ENCODE data around the gene GRIK4. TPM values are rescaled to one million over a fixed set of nuclear protein-coding genes. Genes with fewer than 3 reads are reported as not detected.

The GRIK4 gene
- total RNA-seq, 1 experiment from 2014 or later: not detected

DNA sequence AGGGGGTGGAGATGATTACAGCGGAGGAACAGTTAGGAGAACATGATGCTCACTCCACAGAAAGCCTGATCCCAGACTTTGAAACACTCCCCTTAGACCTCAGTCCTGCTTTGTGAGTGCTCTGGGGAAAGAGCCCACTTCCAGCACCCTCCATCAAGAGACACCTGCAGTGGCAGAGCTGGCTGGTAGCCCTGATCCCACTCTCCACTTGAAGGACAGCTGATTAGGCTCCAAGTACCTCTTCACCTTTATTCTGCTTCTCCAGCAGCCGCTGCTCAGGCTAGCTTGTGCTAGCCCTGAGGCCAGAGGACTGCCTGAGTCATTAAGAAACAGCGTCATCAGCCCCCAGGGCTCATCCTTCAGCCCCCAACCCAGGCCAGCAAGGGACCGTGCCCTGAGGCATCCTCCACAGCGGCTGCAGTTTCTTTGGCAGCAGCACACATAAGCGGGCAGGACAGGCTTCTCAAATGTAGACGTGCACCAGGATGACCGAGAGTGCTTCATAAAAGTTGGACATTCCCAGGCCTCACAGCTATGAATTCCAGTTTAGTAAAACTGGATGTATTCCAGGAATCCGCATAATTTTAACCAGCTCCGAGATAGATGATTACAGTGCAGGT lies 366.3 kb downstream of the GRIK4 start:
- Histone ChIP-seq H3K9me3 (ENCODE audit: low read length) (no peaks in the 10 kb centered on the region), H3K9me2 (replicated peaks; ENCODE audit: insufficient read depth, low read length) (no peaks in the 10 kb centered on the region), H3K27me3 (ENCODE audit: low read length) (no peaks in the 10 kb centered on the region), H3K4me2 (ENCODE audit: low read depth, low read length, poor library complexity, severe bottlenecking) (no peak overlapping the region), H3K9ac (ENCODE audit: low read length) (no peak overlapping the region), H3K27ac (ENCODE audit: low read length) (no peak overlapping the region), H3K4me1 (ENCODE audit: low read length) (no peaks in the 10 kb centered on the region), H3K79me2 (ENCODE audit: low read length) (no peaks in the 10 kb centered on the region), H3K4me3 (ENCODE audit: low read length) (no peak overlapping the region), H3K36me3 (ENCODE audit: insufficient read depth, low read length) (no peaks in the 10 kb centered on the region), H4K20me1 (ENCODE audit: insufficient read depth, low read depth, low read length) (no peaks in the 10 kb centered on the region), H2AFZ (ENCODE audit: low read length) (no peak overlapping the region)
- no peak for DNase-seq

GRCh38 chr11:120878781-120879180 lies 367.2 kb downstream of the GRIK4 start:
- H3K9me3 ChIP-seq (ENCODE audit: low read length): no peaks in the 10 kb centered on the region
- H3K27me3 ChIP-seq (ENCODE audit: low read length): no peaks in the 10 kb centered on the region
- H4K20me1 ChIP-seq (ENCODE audit: insufficient read depth, low read depth, low read length): no peaks in the 10 kb centered on the region
- DNase-seq: no peak
- H3K9me2 ChIP-seq (replicated peaks; ENCODE audit: insufficient read depth, low read length): no peaks in the 10 kb centered on the region
- no peak overlapping the region for H3K4me3 ChIP-seq (ENCODE audit: low read length)
- no peaks in the 10 kb centered on the region for H3K4me1 ChIP-seq (ENCODE audit: low read length)
- H3K27ac ChIP-seq (ENCODE audit: low read length): no peak overlapping the region
- H3K79me2 ChIP-seq (ENCODE audit: low read length): no peaks in the 10 kb centered on the region
- H2AFZ ChIP-seq (ENCODE audit: low read length): no peak overlapping the region
- H3K9ac ChIP-seq (ENCODE audit: low read length): no peak overlapping the region
- no peaks in the 10 kb centered on the region for H3K36me3 ChIP-seq (ENCODE audit: insufficient read depth, low read length)
- H3K4me2 ChIP-seq (ENCODE audit: low read depth, low read length, poor library complexity, severe bottlenecking): no peak overlapping the region

GRCh38 chr11:120880498-120881175 lies 369.1 kb downstream of the GRIK4 start:
- H3K4me1 ChIP-seq (ENCODE audit: low read length): no peaks in the 10 kb centered on the region
- no peak overlapping the region for H3K4me3 ChIP-seq (ENCODE audit: low read length)
- H3K79me2 ChIP-seq (ENCODE audit: low read length): no peaks in the 10 kb centered on the region
- no peaks in the 10 kb centered on the region for H3K27me3 ChIP-seq (ENCODE audit: low read length)
- H4K20me1 ChIP-seq (ENCODE audit: insufficient read depth, low read depth, low read length): no peaks in the 10 kb centered on the region
- H3K27ac ChIP-seq (ENCODE audit: low read length): no peak overlapping the region
- H3K9me3 ChIP-seq (ENCODE audit: low read length): no peaks in the 10 kb centered on the region
- H3K36me3 ChIP-seq (ENCODE audit: insufficient read depth, low read length): no peaks in the 10 kb centered on the region
- no peak for DNase-seq
- H3K9me2 ChIP-seq (replicated peaks; ENCODE audit: insufficient read depth, low read length): no peaks in the 10 kb centered on the region
- H3K9ac ChIP-seq (ENCODE audit: low read length): no peak overlapping the region
- H3K4me2 ChIP-seq (ENCODE audit: low read depth, low read length, poor library complexity, severe bottlenecking): no peak overlapping the region
- H2AFZ ChIP-seq (ENCODE audit: low read length): no peak overlapping the region

DNA sequence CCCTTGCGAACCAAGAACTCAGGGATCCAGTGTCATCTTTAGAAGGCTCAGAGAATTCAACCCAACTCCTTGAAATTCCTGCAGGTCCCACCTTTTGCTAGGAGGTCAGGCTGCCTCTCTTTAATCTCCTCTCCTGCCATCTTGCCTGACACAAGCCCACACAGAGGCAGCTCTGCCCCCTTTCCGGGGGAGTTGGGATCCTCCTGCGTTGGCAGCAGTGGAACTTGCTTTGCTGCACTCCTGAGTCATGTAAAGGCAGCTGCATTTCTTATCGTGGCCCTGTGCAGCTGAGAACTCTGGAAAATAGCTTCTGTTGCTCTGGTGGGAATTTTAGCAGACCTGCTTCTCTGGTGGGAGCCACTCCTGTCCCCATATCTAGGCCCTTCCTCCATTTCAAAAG lies 370.0 kb downstream of the GRIK4 start:
- no peak overlapping the region for H3K9ac ChIP-seq (ENCODE audit: low read length)
- H3K9me2 ChIP-seq (replicated peaks; ENCODE audit: insufficient read depth, low read length): no peaks in the 10 kb centered on the region
- no peaks in the 10 kb centered on the region for H3K9me3 ChIP-seq (ENCODE audit: low read length)
- no peak overlapping the region for H3K27ac ChIP-seq (ENCODE audit: low read length)
- no peak overlapping the region for H3K4me3 ChIP-seq (ENCODE audit: low read length)
- H3K4me1 ChIP-seq (ENCODE audit: low read length): no peaks in the 10 kb centered on the region
- H2AFZ ChIP-seq (ENCODE audit: low read length): no peak overlapping the region
- DNase-seq: no peak
- H3K4me2 ChIP-seq (ENCODE audit: low read depth, low read length, poor library complexity, severe bottlenecking): no peak overlapping the region
- H4K20me1 ChIP-seq (ENCODE audit: insufficient read depth, low read depth, low read length): no peaks in the 10 kb centered on the region
- H3K36me3 ChIP-seq (ENCODE audit: insufficient read depth, low read length): no peaks in the 10 kb centered on the region
- no peaks in the 10 kb centered on the region for H3K79me2 ChIP-seq (ENCODE audit: low read length)
- no peaks in the 10 kb centered on the region for H3K27me3 ChIP-seq (ENCODE audit: low read length)

GRCh38 chr11:120882175-120882574 lies 370.6 kb downstream of the GRIK4 start:
- no peak overlapping the region for H3K4me3 ChIP-seq (ENCODE audit: low read length)
- no peak overlapping the region for H3K27ac ChIP-seq (ENCODE audit: low read length)
- H3K79me2 ChIP-seq (ENCODE audit: low read length): no peaks in the 10 kb centered on the region
- no peaks in the 10 kb centered on the region for H3K9me3 ChIP-seq (ENCODE audit: low read length)
- no peaks in the 10 kb centered on the region for H4K20me1 ChIP-seq (ENCODE audit: insufficient read depth, low read depth, low read length)
- no peak for DNase-seq
- H3K9ac ChIP-seq (ENCODE audit: low read length): no peak overlapping the region
- H3K9me2 ChIP-seq (replicated peaks; ENCODE audit: insufficient read depth, low read length): no peaks in the 10 kb centered on the region
- H3K4me2 ChIP-seq (ENCODE audit: low read depth, low read length, poor library complexity, severe bottlenecking): no peak overlapping the region
- no peaks in the 10 kb centered on the region for H3K27me3 ChIP-seq (ENCODE audit: low read length)
- H2AFZ ChIP-seq (ENCODE audit: low read length): no peak overlapping the region
- no peaks in the 10 kb centered on the region for H3K36me3 ChIP-seq (ENCODE audit: insufficient read depth, low read length)
- no peaks in the 10 kb centered on the region for H3K4me1 ChIP-seq (ENCODE audit: low read length)

DNA sequence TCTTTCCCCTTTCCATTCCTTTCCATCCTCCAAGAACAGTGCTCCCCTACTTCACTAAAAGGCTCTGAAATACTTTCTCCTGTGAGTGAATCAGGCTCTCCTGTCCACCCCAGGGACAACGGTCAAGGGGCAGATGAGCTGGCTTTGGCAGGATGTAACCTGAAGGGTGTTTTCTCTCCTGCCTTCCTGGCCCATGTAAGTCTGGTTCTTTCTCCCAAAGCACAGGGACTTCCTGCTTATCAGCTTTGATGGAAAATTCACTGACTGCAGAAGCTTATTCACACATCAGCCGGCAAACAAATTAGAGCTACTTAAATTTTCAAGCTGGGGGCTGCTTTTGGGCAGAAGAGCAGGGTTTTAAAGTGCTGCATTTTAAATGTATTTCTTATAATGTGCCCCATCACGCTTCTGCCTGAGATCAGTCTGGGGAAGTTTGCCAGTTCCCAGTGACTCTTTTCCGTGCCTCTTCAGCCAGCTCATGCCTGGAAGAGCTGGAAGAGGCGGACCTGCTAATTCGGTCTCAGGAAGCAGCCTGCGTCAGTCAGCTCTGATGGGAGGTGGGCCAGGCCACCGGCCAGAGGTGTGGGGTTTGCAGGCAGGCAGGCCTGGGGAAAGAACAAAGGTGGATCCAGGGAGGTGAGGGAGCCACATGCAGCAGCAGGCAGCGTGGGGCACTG lies 372.0 kb downstream of the GRIK4 start:
- H4K20me1 ChIP-seq (ENCODE audit: insufficient read depth, low read depth, low read length): no peaks in the 10 kb centered on the region
- no peaks in the 10 kb centered on the region for H3K9me2 ChIP-seq (replicated peaks; ENCODE audit: insufficient read depth, low read length)
- no peak overlapping the region for H3K4me2 ChIP-seq (ENCODE audit: low read depth, low read length, poor library complexity, severe bottlenecking)
- H2AFZ ChIP-seq (ENCODE audit: low read length): no peak overlapping the region
- no peaks in the 10 kb centered on the region for H3K4me1 ChIP-seq (ENCODE audit: low read length)
- no peak overlapping the region for H3K27ac ChIP-seq (ENCODE audit: low read length)
- H3K9me3 ChIP-seq (ENCODE audit: low read length): no peaks in the 10 kb centered on the region
- H3K9ac ChIP-seq (ENCODE audit: low read length): no peak overlapping the region
- H3K36me3 ChIP-seq (ENCODE audit: insufficient read depth, low read length): no peaks in the 10 kb centered on the region
- H3K79me2 ChIP-seq (ENCODE audit: low read length): no peaks in the 10 kb centered on the region
- H3K27me3 ChIP-seq (ENCODE audit: low read length): no peaks in the 10 kb centered on the region
- no peak for DNase-seq
- H3K4me3 ChIP-seq (ENCODE audit: low read length): no peak overlapping the region

DNA sequence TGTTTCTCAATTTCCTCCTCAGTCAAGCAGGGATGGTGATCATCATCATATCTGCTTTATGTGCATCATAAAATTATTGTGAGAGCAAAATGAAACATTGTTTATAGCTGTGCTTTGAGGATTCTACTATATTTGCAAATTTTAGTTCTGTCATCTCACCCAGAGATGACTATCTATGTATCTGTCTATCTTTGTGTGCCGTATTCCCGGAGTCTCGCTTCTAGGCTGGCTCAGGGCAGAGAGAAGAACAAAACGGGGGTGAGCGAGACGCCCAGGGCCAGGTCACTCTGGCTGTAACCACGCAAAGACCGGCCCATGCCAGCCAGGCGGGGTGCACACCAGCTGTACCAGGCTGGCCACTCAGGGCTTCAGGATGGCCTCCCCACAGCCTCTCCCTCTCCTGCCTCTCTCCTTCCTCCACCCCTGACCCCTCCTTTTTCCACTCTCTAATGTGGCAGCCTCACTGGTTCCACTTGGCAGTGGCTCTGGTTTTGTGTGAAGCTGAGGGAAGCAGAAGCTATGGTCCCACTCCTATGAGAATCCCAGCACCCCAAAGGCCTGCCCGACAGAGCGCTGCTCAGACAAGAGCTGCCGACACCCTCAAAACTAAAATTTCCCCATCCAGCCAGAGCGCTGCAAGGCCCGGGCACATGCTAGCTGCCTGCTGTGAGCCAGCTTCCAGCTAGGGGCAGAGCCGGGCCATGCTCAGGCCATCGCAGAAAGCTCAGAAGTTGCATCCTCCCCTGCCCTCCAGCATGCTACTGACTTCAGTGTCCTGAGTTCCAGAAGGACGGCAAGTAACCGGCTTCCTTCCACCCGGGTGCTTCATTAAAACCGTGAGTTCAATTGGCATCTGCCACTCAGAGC lies 372.8 kb downstream of the GRIK4 start:
- no peaks in the 10 kb centered on the region for H3K27me3 ChIP-seq (ENCODE audit: low read length)
- H3K27ac ChIP-seq (ENCODE audit: low read length): no peak overlapping the region
- H4K20me1 ChIP-seq (ENCODE audit: insufficient read depth, low read depth, low read length): no peaks in the 10 kb centered on the region
- no peak overlapping the region for H3K4me2 ChIP-seq (ENCODE audit: low read depth, low read length, poor library complexity, severe bottlenecking)
- H3K9ac ChIP-seq (ENCODE audit: low read length): no peak overlapping the region
- no peaks in the 10 kb centered on the region for H3K9me3 ChIP-seq (ENCODE audit: low read length)
- H3K36me3 ChIP-seq (ENCODE audit: insufficient read depth, low read length): no peaks in the 10 kb centered on the region
- no peaks in the 10 kb centered on the region for H3K9me2 ChIP-seq (replicated peaks; ENCODE audit: insufficient read depth, low read length)
- H2AFZ ChIP-seq (ENCODE audit: low read length): no peak overlapping the region
- no peaks in the 10 kb centered on the region for H3K79me2 ChIP-seq (ENCODE audit: low read length)
- no peaks in the 10 kb centered on the region for H3K4me1 ChIP-seq (ENCODE audit: low read length)
- H3K4me3 ChIP-seq (ENCODE audit: low read length): no peak overlapping the region
- DNase-seq: no peak

All from Karpas-422 (cell line).